ENCODE results near the gene ATP1A1. TPM values are rescaled to one million over a fixed set of nuclear protein-coding genes. Genes with fewer than 3 reads are reported as not detected.

Gene ATP1A1
- total RNA-seq, 1 experiment from 2014 or later: 484 TPM

DNA sequence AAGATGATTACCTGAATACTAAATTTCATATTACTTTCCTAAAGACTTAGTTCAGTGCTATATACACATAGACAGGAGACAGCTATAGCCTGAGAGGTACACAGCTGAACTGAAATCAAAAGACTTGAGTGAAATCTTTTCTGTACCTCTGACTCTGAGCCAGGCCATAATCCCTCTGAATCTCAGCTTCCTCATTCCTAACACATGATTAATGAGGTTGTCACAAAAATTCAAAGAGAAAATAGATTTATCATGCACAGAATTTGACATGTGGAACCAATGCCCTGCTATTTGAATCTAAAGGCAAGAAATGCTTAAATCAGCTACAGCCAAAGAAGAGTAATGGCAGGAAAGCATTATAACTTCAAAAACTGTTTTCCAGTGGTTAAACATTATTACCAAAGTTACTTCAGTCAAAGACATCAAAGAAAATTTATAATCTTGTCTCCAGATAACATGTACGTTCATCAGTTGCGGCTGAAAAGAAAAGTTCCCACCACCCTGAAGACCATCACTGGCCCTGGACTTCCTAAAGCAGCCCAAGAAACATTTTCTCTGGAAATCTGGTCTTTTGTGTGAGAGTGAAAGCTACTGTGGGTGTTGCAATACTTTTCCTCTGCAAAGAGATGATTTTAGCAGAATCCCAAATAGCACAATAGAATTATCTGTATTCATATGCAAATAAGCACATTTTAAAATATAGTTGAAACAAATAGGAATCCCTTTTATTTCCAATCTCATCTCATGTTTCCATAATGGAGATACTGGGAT is 13.8 kb upstream of the ATP1A1 start:
- DNase-seq: no peak
- CTCF ChIA-PET: interaction anchor here (0.9 kb wide), 1 partner anchor 126 kb away, joined by 3 read pairs; no protein-coding TSS in a partner anchor
- no peak overlapping the region for H3K27ac Mint-ChIP-seq (ENCODE audit: unreplicated experiment)
- no TSS peak for BruUV-seq (replicated peaks)
- intact Hi-C loops (cut with micrococcal nuclease; ENCODE audit: unreplicated experiment): no loop called here
- no peak overlapping the region for H3K4me3 Mint-ChIP-seq (ENCODE audit: low read depth, unreplicated experiment)
- H3K27me3 Mint-ChIP-seq (ENCODE audit: unreplicated experiment): no peaks in the 10 kb centered on the region
- H3K4me1 Mint-ChIP-seq (ENCODE audit: low read depth, unreplicated experiment): no peaks in the 10 kb centered on the region
- TF ChIP-seq, protein P1, sequence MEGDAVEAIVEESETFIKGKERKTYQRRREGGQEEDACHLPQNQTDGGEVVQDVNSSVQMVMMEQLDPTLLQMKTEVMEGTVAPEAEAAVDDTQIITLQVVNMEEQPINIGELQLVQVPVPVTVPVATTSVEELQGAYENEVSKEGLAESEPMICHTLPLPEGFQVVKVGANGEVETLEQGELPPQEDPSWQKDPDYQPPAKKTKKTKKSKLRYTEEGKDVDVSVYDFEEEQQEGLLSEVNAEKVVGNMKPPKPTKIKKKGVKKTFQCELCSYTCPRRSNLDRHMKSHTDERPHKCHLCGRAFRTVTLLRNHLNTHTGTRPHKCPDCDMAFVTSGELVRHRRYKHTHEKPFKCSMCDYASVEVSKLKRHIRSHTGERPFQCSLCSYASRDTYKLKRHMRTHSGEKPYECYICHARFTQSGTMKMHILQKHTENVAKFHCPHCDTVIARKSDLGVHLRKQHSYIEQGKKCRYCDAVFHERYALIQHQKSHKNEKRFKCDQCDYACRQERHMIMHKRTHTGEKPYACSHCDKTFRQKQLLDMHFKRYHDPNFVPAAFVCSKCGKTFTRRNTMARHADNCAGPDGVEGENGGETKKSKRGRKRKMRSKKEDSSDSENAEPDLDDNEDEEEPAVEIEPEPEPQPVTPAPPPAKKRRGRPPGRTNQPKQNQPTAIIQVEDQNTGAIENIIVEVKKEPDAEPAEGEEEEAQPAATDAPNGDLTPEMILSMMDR (IDR thresholded peaks at IDR 0.05; ENCODE audit: unreplicated experiment): no peak
- H3K36me3 Mint-ChIP-seq (ENCODE audit: insufficient read depth, unreplicated experiment): no peaks in the 10 kb centered on the region
- H3K9me3 Mint-ChIP-seq (ENCODE audit: low read depth, unreplicated experiment): no peaks in the 10 kb centered on the region

DNA sequence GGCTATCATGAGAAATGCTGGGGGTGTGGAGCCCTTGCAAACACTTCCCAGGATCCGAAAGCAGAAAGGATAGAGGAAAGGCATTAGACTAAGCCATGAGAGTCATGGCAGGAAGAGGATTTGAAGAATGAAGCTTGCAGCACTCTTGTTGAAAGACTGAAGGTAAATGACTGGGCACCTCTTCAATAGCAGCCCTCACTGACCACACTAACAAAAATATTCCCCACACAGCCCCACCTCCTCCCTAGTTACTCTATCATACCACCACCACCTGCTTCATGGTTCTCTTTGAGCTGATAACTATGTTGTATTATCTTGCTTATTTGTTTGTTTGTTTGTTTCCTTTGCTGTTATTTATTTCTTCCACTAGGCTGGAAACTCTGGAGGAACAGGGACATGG is 13.2 kb upstream of the ATP1A1 start:
- no peak overlapping the region for H3K27ac Mint-ChIP-seq (ENCODE audit: unreplicated experiment)
- intact Hi-C loops (cut with micrococcal nuclease; ENCODE audit: unreplicated experiment): loop anchor here (5.0 kb wide), 1 partner anchor 127 kb away; no protein-coding TSS in a partner anchor

DNA sequence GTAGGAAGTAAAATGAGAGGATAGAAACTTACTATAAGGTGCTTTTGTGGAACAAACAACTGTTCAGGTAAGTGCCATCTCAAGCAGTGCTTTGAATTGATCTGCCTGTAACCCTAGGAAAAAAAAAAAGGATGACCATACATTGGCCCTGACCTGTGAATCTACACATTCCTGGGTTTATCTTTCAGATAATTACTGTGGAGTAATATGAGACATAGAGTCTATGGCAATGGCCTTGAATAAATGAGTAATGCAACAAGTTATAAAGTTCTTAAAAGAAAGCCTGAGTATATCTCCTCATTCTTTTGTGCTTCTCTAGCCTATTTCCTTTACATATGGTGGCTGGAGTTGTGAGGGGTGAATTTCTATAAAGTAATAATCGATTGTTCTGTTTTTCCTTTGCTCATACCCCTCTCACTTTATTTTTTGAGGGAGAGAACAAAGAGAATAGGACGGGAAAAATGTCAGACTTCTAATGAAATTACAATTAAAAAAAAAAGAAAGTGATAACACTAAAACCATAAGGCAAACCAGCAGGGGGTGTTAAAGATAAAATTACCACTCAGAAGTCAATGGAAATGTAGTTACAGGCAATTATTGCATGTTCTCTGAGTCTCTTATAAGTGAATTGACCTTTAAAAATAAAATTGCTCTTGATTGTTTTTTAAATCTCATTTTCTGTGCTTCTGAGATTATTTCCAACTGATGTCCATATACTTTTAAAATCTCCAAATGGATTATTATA is 12.4 kb upstream of the ATP1A1 start:
- Mint-ChIP-seq H3K9me3 (ENCODE audit: low read depth, unreplicated experiment) (no peaks in the 10 kb centered on the region), H3K27me3 (ENCODE audit: unreplicated experiment) (no peaks in the 10 kb centered on the region), H3K27ac (ENCODE audit: unreplicated experiment) (no peak overlapping the region), H3K4me1 (ENCODE audit: low read depth, unreplicated experiment) (no peaks in the 10 kb centered on the region), H3K36me3 (ENCODE audit: insufficient read depth, unreplicated experiment) (no peaks in the 10 kb centered on the region), H3K4me3 (ENCODE audit: low read depth, unreplicated experiment) (no peak overlapping the region)
- no peak for DNase-seq
- BruUV-seq (replicated peaks): no TSS peak
- TF ChIP-seq, protein P1 (IDR thresholded peaks at IDR 0.05; ENCODE audit: unreplicated experiment): no peak
- intact Hi-C loops (cut with micrococcal nuclease; ENCODE audit: unreplicated experiment): loop anchor here (5.0 kb wide), 1 partner anchor 127 kb away; no protein-coding TSS in a partner anchor
- CTCF ChIA-PET: interaction anchor here (0.6 kb wide), 1 partner anchor 107 kb away, joined by 3 read pairs; no protein-coding TSS in a partner anchor

More for the DNA sequence above, 13.2 kb upstream of the ATP1A1 start:
- H3K9me3 Mint-ChIP-seq (ENCODE audit: low read depth, unreplicated experiment): no peaks in the 10 kb centered on the region
- DNase-seq: no peak
- H3K36me3 Mint-ChIP-seq (ENCODE audit: insufficient read depth, unreplicated experiment): no peaks in the 10 kb centered on the region
- CTCF ChIA-PET: no interaction called here
- BruUV-seq (replicated peaks): no TSS peak
- TF ChIP-seq, protein P1 (IDR thresholded peaks at IDR 0.05; ENCODE audit: unreplicated experiment): no peak
- no peaks in the 10 kb centered on the region for H3K27me3 Mint-ChIP-seq (ENCODE audit: unreplicated experiment)
- H3K4me1 Mint-ChIP-seq (ENCODE audit: low read depth, unreplicated experiment): no peaks in the 10 kb centered on the region
- no peak overlapping the region for H3K4me3 Mint-ChIP-seq (ENCODE audit: low read depth, unreplicated experiment)

DNA sequence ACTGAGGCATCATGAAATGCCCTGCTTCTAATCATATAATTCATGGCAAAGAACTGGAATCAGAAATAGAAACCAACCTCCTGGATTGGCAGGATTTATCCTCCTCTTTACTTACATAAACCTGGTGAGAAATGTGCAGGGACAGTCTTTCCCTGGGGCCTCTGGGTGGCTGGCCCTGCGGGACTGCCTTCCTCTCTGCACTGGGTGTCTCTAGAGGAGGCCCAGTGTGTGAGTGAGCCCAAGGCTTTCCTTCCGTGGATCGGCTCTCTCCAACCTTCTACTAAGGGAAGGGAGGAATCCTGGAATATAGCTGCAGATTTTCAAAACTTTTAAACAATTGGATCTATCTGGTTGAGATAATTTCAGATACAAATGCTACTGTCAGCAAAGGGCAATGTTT is 11.4 kb upstream of the ATP1A1 start:
- H3K36me3 Mint-ChIP-seq (ENCODE audit: insufficient read depth, unreplicated experiment): no peaks in the 10 kb centered on the region
- CTCF ChIA-PET: no interaction called here
- H3K27ac Mint-ChIP-seq (ENCODE audit: unreplicated experiment): no peak overlapping the region
- DNase-seq: no peak
- intact Hi-C loops (cut with micrococcal nuclease; ENCODE audit: unreplicated experiment): loop anchor here (5.0 kb wide), 1 partner anchor 126 kb away; no protein-coding TSS in a partner anchor
- no peaks in the 10 kb centered on the region for H3K27me3 Mint-ChIP-seq (ENCODE audit: unreplicated experiment)
- H3K9me3 Mint-ChIP-seq (ENCODE audit: low read depth, unreplicated experiment): no peaks in the 10 kb centered on the region
- BruUV-seq (replicated peaks): no TSS peak
- TF ChIP-seq, protein P1 (IDR thresholded peaks at IDR 0.05; ENCODE audit: unreplicated experiment): no peak
- H3K4me1 Mint-ChIP-seq (ENCODE audit: low read depth, unreplicated experiment): no peaks in the 10 kb centered on the region
- H3K4me3 Mint-ChIP-seq (ENCODE audit: low read depth, unreplicated experiment): no peak overlapping the region

Measured in Calu3 (cell line).